Amniotic epithelial cell (primary cell): ENCODE results near the gene UPP2.
A peak's percentile ranks its signal among the peaks of the same experiment; 100 is the strongest.

Experiments used
- DNase-seq: peaks from one replicate; pipeline ENCODE4 v3.0.0-alpha.2; 2010; ENCODE audit warnings: low read depth

The UPP2 gene

GRCh38 chr2:158101384-158101926, at the start of gene UPP2:
Gene UPP2 (plus strand): TSS chr2:158101876. CDS start chr2:158102064, 188 bp downstream.
- DNase-seq, result no peak

GRCh38 chr2:158052761-158053160, 48.9 kb upstream of the UPP2 start:
- no peak for DNase-seq

- DNase-seq, result peak; percentile 2
These were observed 44.8 kb upstream of the UPP2 start for GRCh38 chr2:158056875-158057274.

GRCh38 chr2:158060160-158060834, 41.4 kb upstream of the UPP2 start:
- DNase-seq, result no peak

GRCh38 chr2:158060835-158061435, 40.7 kb upstream of the UPP2 start:
- DNase-seq, result peak; percentile 69

GRCh38 chr2:158061763-158062162, 39.9 kb upstream of the UPP2 start:
- no peak for DNase-seq

- DNase-seq, result no peak
These were observed 35.5 kb upstream of the UPP2 start for GRCh38 chr2:158066046-158066713.

GRCh38 chr2:158071018-158071417, 30.7 kb upstream of the UPP2 start:
- no peak for DNase-seq

GRCh38 chr2:158072361-158072760, 29.3 kb upstream of the UPP2 start:
- no peak for DNase-seq

GRCh38 chr2:158079672-158080071, 22.0 kb upstream of the UPP2 start:
- DNase-seq, result no peak

- no peak for DNase-seq
These were observed 13.6 kb upstream of the UPP2 start for GRCh38 chr2:158088093-158088492.

- DNase-seq, result no peak
These were observed 12.4 kb upstream of the UPP2 start for GRCh38 chr2:158089322-158089721.

GRCh38 chr2:158091647-158092046, 10.0 kb upstream of the UPP2 start:
- DNase-seq, result no peak

- DNase-seq, result no peak
These were observed 7.1 kb upstream of the UPP2 start for GRCh38 chr2:158094487-158095092.

GRCh38 chr2:158095269-158095668, 6.4 kb upstream of the UPP2 start:
- no peak for DNase-seq

GRCh38 chr2:158095912-158096311, 5.8 kb upstream of the UPP2 start:
- no peak for DNase-seq

GRCh38 chr2:158097481-158097880, 4.2 kb upstream of the UPP2 start:
- DNase-seq, result no peak

GRCh38 chr2:158098178-158098577, 3.5 kb upstream of the UPP2 start:
- no peak for DNase-seq

GRCh38 chr2:158099716-158100115, 2.0 kb upstream of the UPP2 start:
- DNase-seq, result peak; percentile 4

- no peak for DNase-seq
These were observed 1.3 kb upstream of the UPP2 start for GRCh38 chr2:158100411-158100810.

GRCh38 chr2:158102446-158102845, 770 bp downstream of the UPP2 start:
- no peak for DNase-seq

GRCh38 chr2:158103411-158104012, 1.8 kb downstream of the UPP2 start:
- no peak for DNase-seq
